NCI-H345 (cell line): ENCODE measurements around the gene TFAP2B.

ENCODE experiments used
- DNase-seq: peaks from one replicate; lab custom pipeline; 2025; lab: John Stamatoyannopoulos, UW

The TFAP2B gene

GRCh38 chr6:50825375-50826036, 6.8 kb downstream of the TFAP2B start:
- DNase-seq = no peak

- DNase-seq = no peak
Observed at GRCh38 chr6:50826037-50826761, 7.5 kb downstream of the TFAP2B start.

GRCh38 chr6:50826803-50827202, 8.1 kb downstream of the TFAP2B start:
- no peak for DNase-seq

GRCh38 chr6:50829049-50829448, 10.4 kb downstream of the TFAP2B start:
- DNase-seq = no peak

DNA sequence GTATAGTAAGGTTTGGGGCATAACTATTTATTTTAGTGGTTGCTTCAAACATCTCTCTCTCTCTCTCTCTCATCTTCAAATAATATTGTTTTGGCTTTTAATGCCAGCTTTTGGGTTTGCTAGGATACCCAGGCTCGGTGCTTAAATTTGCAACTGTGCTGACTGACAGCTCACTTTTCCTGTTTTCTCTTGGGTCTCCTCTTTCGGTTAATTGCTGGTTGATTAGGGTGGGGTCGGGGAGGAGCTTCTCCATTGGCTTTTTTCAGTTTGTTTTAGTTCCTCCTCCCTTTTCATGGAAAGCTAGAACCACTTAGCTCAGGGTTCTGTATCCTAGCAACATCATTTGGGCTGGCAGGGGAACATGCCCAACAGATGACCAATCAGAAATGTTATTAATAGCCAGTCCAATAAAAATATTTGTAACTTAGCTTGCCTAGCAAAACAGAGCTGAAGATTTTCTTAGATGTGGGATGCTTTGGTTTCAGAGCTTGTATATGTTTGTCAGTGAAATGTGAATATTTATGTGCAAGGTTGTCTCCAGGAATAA, 11.3 kb downstream of the TFAP2B start:
- no peak for DNase-seq

DNA sequence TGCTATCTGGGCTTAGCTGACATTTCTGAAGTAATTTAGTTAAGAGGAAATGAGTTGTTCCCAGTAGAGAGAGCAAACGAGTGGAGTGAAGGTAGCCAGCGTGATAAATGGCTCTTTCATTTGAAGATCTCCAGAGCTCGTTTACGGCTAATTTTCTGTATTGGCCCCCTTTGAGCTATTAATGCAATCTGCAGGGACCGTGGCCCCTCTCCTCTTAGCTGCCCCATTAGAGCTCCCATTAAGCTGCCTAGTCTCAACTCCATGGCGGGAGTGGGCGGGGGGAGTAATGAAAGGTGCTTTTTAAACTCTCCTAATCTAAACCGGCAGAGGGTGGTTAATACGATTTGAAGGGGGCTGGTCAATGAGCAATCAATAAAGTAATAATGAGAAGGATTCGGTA, 12.5 kb downstream of the TFAP2B start:
- DNase-seq = no peak

DNA sequence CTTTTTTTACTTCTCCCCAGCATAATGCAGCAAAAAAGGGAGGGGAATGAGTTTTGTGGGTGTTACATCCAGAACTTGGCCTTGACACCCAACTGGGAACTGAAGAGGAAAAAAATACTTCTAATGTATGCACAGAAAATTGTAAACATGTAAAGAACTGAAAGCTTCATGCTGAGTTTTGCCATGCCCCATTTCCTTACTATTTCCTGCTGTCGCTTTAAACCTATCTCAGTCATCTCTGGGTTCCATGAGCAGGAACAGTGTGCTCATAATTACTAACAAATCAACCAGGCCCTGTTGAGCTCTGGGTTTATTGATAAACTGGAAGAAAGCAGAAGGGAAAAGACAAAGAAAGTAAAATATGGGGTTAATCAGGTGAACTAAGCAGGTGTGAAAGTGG, 14.2 kb downstream of the TFAP2B start:
- DNase-seq = peak; percentile 84

DNA sequence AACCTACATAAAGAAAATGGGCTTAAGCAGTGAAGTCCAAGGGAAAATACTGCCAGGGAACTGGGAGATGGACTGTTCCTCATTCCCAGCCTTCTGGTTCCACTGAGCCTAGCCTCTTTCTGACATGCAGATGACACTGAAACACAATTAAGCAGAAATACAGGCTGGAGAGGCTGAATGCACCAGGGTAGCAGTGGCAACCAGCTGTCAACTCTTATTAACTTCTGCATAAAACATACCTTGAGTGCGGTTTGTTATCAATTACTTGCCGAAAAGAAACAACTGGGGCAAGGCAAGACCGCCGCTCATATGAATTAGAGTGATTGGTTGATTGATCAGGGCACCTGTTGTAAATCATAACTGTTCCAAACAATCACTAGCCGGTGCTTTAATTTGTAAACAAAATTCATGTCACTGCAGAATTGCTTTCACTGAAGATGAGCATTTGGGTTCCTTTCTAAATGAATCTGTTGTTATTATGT, 16.3 kb downstream of the TFAP2B start:
- DNase-seq = no peak

DNA sequence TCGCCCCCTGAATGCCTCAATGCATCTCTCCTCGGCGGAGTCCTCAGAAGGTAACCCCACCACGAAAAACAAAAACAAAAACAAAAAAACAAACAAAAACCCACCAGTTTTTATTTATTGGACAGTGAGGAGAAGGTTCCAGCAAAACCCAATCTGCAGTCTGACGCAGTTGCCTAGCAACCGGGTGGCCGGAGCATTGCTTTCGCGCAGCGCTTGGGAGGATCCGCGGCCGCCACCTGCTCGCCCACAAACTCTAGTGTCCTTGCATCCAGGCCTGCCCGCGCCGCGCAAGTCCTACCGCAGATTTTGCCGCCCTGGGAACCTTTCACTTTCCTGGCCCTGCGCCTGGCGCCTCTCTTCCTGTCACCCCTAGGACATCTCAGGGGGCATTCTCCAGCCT, 17.6 kb downstream of the TFAP2B start:
- DNase-seq = no peak

DNA sequence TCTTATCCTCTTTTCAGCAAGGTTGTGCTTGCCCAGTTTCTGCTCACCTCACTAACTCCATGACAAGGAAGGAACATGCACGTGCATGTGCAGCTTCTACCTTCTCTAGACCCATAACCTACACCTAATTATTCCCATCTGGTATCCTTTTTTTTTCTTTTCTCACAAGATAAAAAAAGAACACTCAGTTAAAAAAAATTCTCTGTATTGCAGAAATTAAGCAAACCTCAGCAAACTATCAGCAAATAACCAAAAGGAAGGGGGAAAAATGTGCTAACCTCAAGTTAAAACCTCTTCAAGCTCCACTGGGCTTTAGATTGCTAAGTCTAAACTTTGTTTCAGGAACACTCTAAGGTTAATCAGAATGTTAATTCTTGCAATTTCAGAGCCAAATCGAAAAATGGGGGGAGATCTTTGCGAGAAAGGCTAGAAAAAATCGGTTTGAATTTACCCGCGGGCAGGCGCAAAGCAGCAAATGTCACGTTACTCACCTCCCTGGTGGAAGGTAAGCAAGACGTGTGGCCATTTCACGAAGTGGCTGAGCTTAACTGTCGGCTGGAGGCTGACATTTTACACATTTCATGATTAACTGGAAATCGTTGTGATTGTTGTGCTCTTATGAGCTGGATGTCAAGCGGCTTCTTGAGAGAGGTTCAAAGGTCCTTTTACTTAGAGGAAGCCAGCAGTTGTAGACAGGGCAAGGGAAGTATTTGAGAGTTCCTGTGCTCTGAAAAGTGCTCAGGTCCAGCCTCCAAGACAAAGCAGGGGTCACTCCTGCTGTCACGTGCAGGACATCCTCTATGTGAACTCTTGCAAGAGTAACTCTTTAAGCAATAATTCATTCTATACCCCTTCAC, 19.1 kb downstream of the TFAP2B start:
- peak; percentile 17 for DNase-seq

DNA sequence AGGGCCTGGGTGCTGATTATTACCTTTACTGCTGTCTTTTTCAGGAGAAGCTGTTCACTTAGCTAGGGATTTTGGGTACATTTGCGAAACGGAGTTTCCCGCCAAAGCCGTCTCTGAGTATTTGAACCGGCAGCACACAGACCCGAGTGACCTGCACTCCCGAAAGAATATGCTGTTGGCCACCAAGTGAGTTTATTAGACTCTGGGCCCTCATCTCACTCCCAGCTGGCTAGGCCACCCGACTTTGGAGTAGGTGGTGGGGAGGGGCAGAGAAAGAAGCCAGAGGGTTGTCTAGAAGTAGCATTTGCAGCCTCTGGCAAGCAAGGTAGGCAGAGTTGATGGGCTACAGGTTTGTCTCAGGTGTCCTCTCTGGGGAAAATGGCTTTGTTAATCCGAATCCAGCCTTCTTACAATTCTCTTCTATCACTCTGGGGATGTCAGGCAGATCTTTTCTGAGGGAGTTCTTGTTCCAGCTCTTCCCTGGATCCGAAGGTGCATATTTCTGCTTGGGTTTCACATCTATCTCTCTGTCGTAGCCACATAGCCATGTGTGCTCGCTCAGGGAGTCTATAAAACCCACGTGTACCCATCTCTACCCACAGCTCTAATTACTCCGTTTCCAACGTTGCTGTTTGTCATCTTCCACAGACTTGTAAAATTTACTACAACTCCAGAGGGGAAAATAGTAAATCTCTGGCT, 21.6 kb downstream of the TFAP2B start:
- DNase-seq = no peak

DNA sequence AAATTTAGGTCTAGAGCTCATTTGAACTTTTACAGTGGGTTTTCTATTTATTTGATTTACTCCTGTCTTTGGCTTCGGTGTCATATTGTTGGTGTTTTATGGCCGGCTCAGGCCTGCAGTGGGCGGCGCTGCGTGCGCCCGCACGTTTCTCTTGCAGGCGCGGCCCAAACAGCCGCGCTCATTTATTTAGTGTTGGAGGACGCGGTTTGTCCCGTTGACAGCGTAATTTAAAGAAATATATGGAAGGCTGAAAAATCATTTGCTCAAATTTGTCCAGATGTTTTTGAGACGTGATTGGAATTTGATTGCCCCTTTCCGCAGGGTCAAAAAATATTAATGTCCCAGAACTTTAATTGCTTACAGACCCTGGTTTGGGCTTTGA, 22.1 kb downstream of the TFAP2B start:
- no peak for DNase-seq

DNA sequence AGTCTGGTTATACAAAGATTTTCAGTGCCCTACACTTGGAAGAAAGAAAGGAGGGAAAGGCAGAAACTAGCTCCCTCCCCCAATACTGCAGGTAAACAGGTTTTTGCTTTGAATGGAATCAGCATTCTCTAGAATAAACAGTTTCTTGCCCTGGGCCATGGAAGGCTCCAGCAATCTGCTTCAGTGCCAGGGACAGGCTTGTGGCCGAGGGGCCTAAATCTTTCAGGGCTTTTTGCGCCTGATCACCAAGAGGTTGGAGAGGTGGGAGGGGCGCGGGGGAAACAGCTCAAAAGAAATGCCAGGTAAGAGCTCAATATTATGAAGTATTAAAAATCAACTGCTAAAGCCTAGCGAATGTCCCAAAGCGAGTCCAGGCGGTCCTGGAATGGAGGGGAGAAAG, 23.8 kb downstream of the TFAP2B start:
- no peak for DNase-seq

DNA sequence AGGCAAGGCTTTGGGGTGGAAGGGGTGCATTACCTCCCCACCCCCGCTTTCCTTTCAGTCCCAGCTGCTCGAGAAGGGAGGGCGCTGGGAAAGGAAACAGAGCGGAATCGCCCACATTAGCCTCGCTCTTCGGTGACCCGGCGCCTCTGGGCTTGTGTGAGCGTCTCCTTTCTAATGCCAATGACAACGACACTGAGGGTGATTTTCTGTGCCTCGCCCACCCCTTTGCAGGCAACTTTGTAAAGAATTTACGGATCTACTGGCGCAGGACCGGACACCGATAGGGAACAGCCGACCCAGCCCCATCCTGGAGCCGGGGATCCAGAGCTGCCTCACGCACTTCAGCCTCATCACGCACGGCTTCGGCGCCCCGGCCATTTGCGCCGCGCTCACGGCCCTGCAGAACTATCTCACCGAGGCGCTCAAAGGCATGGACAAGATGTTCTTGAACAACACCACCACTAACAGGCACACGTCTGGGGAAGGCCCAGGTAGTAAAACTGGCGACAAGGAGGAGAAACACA, 24.3 kb downstream of the TFAP2B start:
- no peak for DNase-seq

GRCh38 chr6:50843842-50844241, 25.2 kb downstream of the TFAP2B start:
- no peak for DNase-seq

- DNase-seq = no peak
Observed at GRCh38 chr6:50845499-50846143, 26.9 kb downstream of the TFAP2B start.

GRCh38 chr6:50846144-50846851, 27.6 kb downstream of the TFAP2B start:
- no peak for DNase-seq

DNA sequence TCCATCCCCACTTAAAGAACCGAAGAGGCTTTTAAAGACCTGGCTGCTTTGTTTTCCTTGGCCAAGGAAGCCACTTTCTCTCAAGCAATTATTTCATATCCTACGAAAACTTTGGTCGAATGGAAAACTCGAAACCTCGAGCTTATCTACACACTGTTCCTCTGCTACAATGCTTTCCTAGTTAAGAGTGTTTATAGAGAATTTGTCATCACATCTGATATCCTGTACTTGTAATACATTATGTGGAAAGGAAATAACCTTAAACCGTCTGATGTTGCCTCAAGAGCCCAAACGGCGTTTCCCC, 28.1 kb downstream of the TFAP2B start:
- DNase-seq = no peak

- no peak for DNase-seq
Observed at GRCh38 chr6:50847890-50848594, 29.4 kb downstream of the TFAP2B start.
